GM15510 (cell line): Measurements from ENCODE around the gene SPINK14.

ENCODE experiments used
- POLR2A ChIP-seq: IDR thresholded peaks from 3 replicates; pipeline ENCODE4 v1.6.1; 2011; ENCODE audit warnings: borderline replicate concordance; ENCODE audit not compliant: insufficient read length; ENCODE audit errors: extremely low read depth

SPINK14 gene

DNA sequence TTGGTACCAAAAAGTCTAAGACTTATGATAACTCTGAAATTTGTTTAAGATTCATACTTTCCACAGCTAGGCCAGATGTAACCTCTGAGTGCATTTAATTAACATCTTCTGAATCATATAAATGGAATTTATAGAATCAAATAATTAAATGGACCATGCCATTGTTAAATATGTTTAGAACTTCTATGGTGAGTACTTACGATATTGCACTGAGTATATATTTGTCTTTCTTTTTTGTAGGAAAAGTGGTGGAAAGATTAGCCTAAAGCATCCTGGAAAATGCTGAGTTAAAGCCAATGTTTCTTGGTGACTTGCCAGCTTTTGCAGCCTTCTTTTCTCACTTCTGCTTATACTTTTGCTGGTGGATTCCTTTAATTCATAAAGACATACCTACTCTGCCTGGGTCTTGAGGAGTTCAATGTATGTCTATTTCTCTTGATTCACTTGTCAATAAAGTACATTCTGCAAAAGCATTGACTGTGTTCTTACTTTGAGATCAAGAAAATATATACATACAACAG is 46.4 kb downstream of the SPINK14 start:
- TF ChIP-seq POLR2A = no peak

- no peak for TF ChIP-seq POLR2A
Observed at GRCh38 chr5:148221508-148221907, 53.2 kb downstream of the SPINK14 start.

- TF ChIP-seq POLR2A = no peak
Observed at GRCh38 chr5:148224117-148224742, 55.9 kb downstream of the SPINK14 start.
